Ishikawa (cell line): Measurements from ENCODE around the gene GNPTAB.

Experiments used
- CEBPB ChIP-seq: IDR thresholded peaks from 2 replicates; pipeline ENCODE4 v1.6.1; 2012
- EP300 ChIP-seq: IDR thresholded peaks from 2 replicates; pipeline ENCODE4 v1.6.1; 2012; ENCODE audit warnings: borderline replicate concordance
- FOXM1 ChIP-seq: IDR thresholded peaks from 2 replicates; pipeline ENCODE4 v1.6.1; 2012; ENCODE audit warnings: low read depth, borderline replicate concordance
- RAD21 ChIP-seq: IDR thresholded peaks from 2 replicates; pipeline ENCODE4 v1.6.1; 2012; ENCODE audit warnings: low read depth
- REST ChIP-seq: IDR thresholded peaks from 2 replicates; pipeline ENCODE4 v1.6.1; 2012; ENCODE audit warnings: low read depth, mild to moderate bottlenecking
- USF1 ChIP-seq: IDR thresholded peaks from 2 replicates; pipeline ENCODE4 v1.6.1; 2012
- YY1 ChIP-seq: IDR thresholded peaks from 2 replicates; pipeline ENCODE4 v1.6.1; 2012; ENCODE audit warnings: low read depth
- TF ChIP-seq, protein P1 (sequence below): IDR thresholded peaks from 2 replicates; pipeline ENCODE4 v1.6.1; 2012

DNA sequence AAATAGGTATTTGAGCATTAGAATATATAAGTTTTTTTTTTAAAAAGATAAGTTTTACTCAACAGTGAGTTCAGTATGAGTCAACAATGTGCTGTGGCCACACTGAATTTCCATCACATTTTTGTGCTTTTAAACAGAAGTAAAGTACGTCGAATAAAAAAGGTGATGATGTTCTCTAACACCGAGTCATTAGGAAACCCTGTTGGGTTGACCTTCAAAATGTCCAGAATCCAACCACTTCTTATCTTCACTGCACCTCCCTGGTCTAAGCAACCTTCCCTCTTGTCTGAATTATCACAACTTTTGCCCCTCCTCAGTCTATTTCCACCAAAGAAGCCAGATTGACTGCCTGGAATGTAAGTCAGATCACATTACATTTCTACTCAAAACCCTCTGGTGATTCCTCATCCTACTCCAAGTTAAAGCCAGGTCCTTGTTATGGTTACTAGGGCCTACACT lies 48.5 kb downstream of the GNPTAB start:
- TF ChIP-seq FOXM1 (no peak), CEBPB (no peak), EP300 (no peak), RAD21 (no peak), YY1 (no peak), REST (no peak), USF1 (no peak)
- TF ChIP-seq, protein P1, sequence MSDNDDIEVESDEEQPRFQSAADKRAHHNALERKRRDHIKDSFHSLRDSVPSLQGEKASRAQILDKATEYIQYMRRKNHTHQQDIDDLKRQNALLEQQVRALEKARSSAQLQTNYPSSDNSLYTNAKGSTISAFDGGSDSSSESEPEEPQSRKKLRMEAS: no peak
